PC-9 (cell line): Measurements from ENCODE around the gene TACR2. TPM values are rescaled to one million over a fixed set of nuclear protein-coding genes. Genes with fewer than 3 reads are reported as not detected.

Experiments used
- BruUV-seq: library from RNA; stranded (reverse); fragments of 400-500 nt; replicated peaks from 2 replicates; lab custom pipeline; 2021; lab: Mats Ljungman, UMichigan
- CTCF ChIA-PET: fragments of 300-600 bp; sonication (Branson Sonifier 250); formaldehyde crosslinking; loops from one replicate; lab custom pipeline; 2022; ENCODE audit warnings: antibody characterized with exemption; lab: Charles Lee
- POLR2A ChIA-PET: fragments of 300-600 bp; sonication (Branson Sonifier 250); formaldehyde crosslinking; loops from one replicate; lab custom pipeline; 2022; ENCODE audit warnings: antibody characterized with exemption; ENCODE audit not compliant: unreplicated experiment; lab: Charles Lee
- DNase-seq, 2 experiments: peaks; one replicate each; pipeline versions ENCODE4 v3.0.0 to v3.0.0-alpha.2; 2015 to 2022; ENCODE audit warnings: mixed read lengths in 1 of 2
- H2AFZ ChIP-seq: fragments of 200-600 bp; sonication (generic); 2 replicates; pipeline ENCODE4 v1.8.1; 2017; ENCODE audit warnings: antibody characterized with exemption
- H3F3A ChIP-seq: fragments of 200-600 bp; sonication (generic); 2 replicates; pipeline ENCODE4 v1.8.1; 2017; ENCODE audit warnings: antibody characterized with exemption, mild to moderate bottlenecking, low read depth; ENCODE audit not compliant: insufficient read depth
- H3K27ac ChIP-seq: fragments of 200-600 bp; sonication (generic); 2 replicates; pipeline ENCODE4 v1.6.1; 2016; ENCODE audit warnings: mixed run types
- H3K27me3 ChIP-seq: fragments of 200-600 bp; sonication (generic); 2 replicates; pipeline ENCODE4 v1.6.1; 2016; ENCODE audit warnings: low read depth, mixed run types; ENCODE audit not compliant: insufficient read depth
- H3K36me3 ChIP-seq: fragments of 200-600 bp; sonication (generic); 2 replicates; pipeline ENCODE4 v1.6.1; 2016; ENCODE audit warnings: low read depth, mixed run types
- H3K4me1 ChIP-seq: fragments of 200-600 bp; sonication (generic); replicated peaks from 2 replicates; pipeline ENCODE4 v1.6.1; 2016; ENCODE audit warnings: mixed run types; ENCODE audit not compliant: insufficient read depth
- H3K4me2 ChIP-seq: fragments of 200-600 bp; sonication (generic); 2 replicates; pipeline ENCODE4 v1.6.1; 2017; ENCODE audit warnings: mixed run types
- H3K4me3 ChIP-seq: fragments of 200-600 bp; sonication (generic); 2 replicates; pipeline ENCODE4 v1.6.1; 2016; ENCODE audit warnings: mixed run types
- H3K79me2 ChIP-seq: fragments of 200-600 bp; sonication (generic); 2 replicates; pipeline ENCODE4 v1.6.1; 2017; ENCODE audit warnings: low read depth, mixed run types
- H3K9me2 ChIP-seq: fragments of 200-600 bp; sonication (generic); 2 replicates; pipeline ENCODE4 v1.8.1; 2017; ENCODE audit warnings: mild to moderate bottlenecking; ENCODE audit not compliant: insufficient read depth
- H3K9me3 ChIP-seq: fragments of 200-600 bp; sonication (generic); 2 replicates; pipeline ENCODE4 v1.8.1; 2016; ENCODE audit warnings: low read depth; ENCODE audit not compliant: insufficient read depth
- H4K20me1 ChIP-seq: fragments of 200-600 bp; sonication (generic); 2 replicates; pipeline ENCODE4 v1.8.1; 2017; ENCODE audit not compliant: insufficient read depth
- EZH2 ChIP-seq: fragments of 200-600 bp; sonication (generic); IDR thresholded peaks from 2 replicates; pipeline ENCODE4 v1.8.0; 2017; ENCODE audit warnings: antibody characterized with exemption, low read depth
- intact Hi-C: fragments of 100-400 bp; cut with micrococcal nuclease; formaldehyde crosslinking; loops from one replicate; pipeline ENCODE4 v1.10.0; 2022; ENCODE audit not compliant: unreplicated experiment
- total RNA-seq: library from RNA; stranded (reverse); gene quantifications from 2 replicates; pipeline ENCODE4 v1.2.3, GENCODE V29; 2021
- TF ChIP-seq, protein P1 (sequence below): fragments of 200-600 bp; sonication (generic); conservative IDR thresholded peaks from 2 replicates; pipeline ENCODE4 v1.6.1; 2017; ENCODE audit warnings: mixed run types, antibody characterized with exemption, mild to moderate bottlenecking, moderate library complexity

TACR2 gene
- total RNA-seq, 1 experiment from 2014 or later: not detected

DNA sequence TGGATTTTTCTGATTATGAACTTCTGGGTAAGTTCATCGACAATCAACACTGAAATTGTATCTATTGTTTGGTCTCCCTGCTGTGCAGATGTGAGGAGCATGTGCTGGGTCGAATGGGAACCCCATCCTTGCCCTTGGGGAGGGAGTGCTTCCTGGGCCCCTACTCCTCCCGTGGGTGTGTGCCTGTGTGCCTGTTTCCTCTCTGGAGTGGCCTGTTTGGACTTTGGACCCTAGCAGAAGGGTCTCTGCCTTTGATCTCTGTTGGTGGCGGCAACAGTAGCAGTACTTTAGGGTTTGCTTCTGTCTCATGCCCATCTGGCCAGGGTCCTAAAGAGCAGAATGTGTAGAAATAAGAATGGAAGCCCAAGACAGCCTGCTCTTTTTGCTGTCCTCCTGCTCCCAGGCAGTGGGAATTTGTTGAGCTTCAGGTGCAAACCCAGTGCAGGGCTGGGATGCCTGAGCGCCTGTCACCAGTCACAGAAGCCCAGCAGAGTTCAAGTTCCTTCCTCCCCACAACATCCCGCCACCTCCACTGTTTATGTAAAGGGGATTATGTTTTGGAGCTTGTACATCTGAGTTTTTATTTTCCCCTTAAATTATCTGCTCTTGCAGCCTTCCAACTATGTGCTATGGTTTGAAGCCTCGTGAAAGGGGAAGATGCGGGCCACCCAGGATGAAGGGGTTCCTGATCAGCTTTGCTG is 1.5 kb upstream of the TACR2 start:
- H3K4me1 ChIP-seq: no peaks in the 10 kb centered on the region
- BruUV-seq: no TSS peak
- H2AFZ ChIP-seq: no peak overlapping the region
- H3K27me3 ChIP-seq: peaks cover 18% of the 10 kb centered on the region; the same call in 1 of the 2 replicates
- H3K9me2 ChIP-seq: no peaks in the 10 kb centered on the region
- TF ChIP-seq, protein P1, sequence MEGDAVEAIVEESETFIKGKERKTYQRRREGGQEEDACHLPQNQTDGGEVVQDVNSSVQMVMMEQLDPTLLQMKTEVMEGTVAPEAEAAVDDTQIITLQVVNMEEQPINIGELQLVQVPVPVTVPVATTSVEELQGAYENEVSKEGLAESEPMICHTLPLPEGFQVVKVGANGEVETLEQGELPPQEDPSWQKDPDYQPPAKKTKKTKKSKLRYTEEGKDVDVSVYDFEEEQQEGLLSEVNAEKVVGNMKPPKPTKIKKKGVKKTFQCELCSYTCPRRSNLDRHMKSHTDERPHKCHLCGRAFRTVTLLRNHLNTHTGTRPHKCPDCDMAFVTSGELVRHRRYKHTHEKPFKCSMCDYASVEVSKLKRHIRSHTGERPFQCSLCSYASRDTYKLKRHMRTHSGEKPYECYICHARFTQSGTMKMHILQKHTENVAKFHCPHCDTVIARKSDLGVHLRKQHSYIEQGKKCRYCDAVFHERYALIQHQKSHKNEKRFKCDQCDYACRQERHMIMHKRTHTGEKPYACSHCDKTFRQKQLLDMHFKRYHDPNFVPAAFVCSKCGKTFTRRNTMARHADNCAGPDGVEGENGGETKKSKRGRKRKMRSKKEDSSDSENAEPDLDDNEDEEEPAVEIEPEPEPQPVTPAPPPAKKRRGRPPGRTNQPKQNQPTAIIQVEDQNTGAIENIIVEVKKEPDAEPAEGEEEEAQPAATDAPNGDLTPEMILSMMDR: no peak
- TF ChIP-seq EZH2: no peak
- ChIA-PET POLR2A (no interaction called here), CTCF (interaction anchor here (0.9 kb wide), 1 partner anchor 218 kb away, joined by 3 read pairs; no protein-coding TSS in a partner anchor)
- no peaks in the 10 kb centered on the region for H3K79me2 ChIP-seq
- H3K9me3 ChIP-seq: no peaks in the 10 kb centered on the region
- no peaks in the 10 kb centered on the region for H3K36me3 ChIP-seq
- no peaks in the 10 kb centered on the region for H3F3A ChIP-seq
- H3K27ac ChIP-seq: no peak overlapping the region
- H3K4me3 ChIP-seq: no peak overlapping the region
- no peak for DNase-seq
- intact Hi-C loops: no loop called here
- no peak overlapping the region for H3K4me2 ChIP-seq
- no peaks in the 10 kb centered on the region for H4K20me1 ChIP-seq

GRCh38 chr10:69417542-69417941 is 824 bp upstream of the TACR2 start:
- H4K20me1 ChIP-seq: no peaks in the 10 kb centered on the region
- no peak overlapping the region for H3K4me2 ChIP-seq
- H3K79me2 ChIP-seq: no peaks in the 10 kb centered on the region
- no peak for DNase-seq
- H3K9me3 ChIP-seq: no peaks in the 10 kb centered on the region
- H3K27ac ChIP-seq: no peak overlapping the region
- ChIA-PET CTCF (no interaction called here), POLR2A (no interaction called here)
- no peak overlapping the region for H3K4me3 ChIP-seq
- peaks cover 12% of the 10 kb centered on the region; the same call in 1 of the 2 replicates for H3K27me3 ChIP-seq
- H2AFZ ChIP-seq: no peak overlapping the region
- H3K36me3 ChIP-seq: no peaks in the 10 kb centered on the region
- BruUV-seq: no TSS peak
- no peaks in the 10 kb centered on the region for H3F3A ChIP-seq
- H3K4me1 ChIP-seq: no peaks in the 10 kb centered on the region
- H3K9me2 ChIP-seq: no peaks in the 10 kb centered on the region
- intact Hi-C loops: no loop called here
- TF ChIP-seq, protein P1: no peak
- no peak for TF ChIP-seq EZH2

- TF ChIP-seq, protein P1: no peak
- no peak for TF ChIP-seq EZH2
- 0 out of 2 replicates have a peak, but pooled peaks cover 8% of the 10 kb centered on the region for H3K27me3 ChIP-seq
- no peak overlapping the region for H3K4me3 ChIP-seq
- no peaks in the 10 kb centered on the region for H3K9me2 ChIP-seq
- H3K79me2 ChIP-seq: no peaks in the 10 kb centered on the region
- H2AFZ ChIP-seq: no peak overlapping the region
- H3K36me3 ChIP-seq: no peaks in the 10 kb centered on the region
- no peak overlapping the region for H3K27ac ChIP-seq
- no TSS peak for BruUV-seq
- DNase-seq: no peak
- no peaks in the 10 kb centered on the region for H3K9me3 ChIP-seq
- H4K20me1 ChIP-seq: no peaks in the 10 kb centered on the region
- H3F3A ChIP-seq: no peaks in the 10 kb centered on the region
- CTCF ChIA-PET: interaction anchor here (0.9 kb wide), 1 partner anchor 8 kb away, joined by 4 read pairs; no protein-coding TSS in a partner anchor
- POLR2A ChIA-PET: no interaction called here
- H3K4me1 ChIP-seq: peaks cover 9% of the 10 kb centered on the region
- no peak overlapping the region for H3K4me2 ChIP-seq
- intact Hi-C loops: no loop called here
Measured at GRCh38 chr10:69415951-69416350, 767 bp downstream of the TACR2 start.
